HCT116 (cell line): ENCODE results near the gene RAP1GAP2. TPM values are rescaled to one million over a fixed set of nuclear protein-coding genes. Genes with fewer than 3 reads are reported as not detected.

Experiments
- ATAC-seq: fragments of 200-7000 bp; cut with Tn5 transposase; 2 replicates; pipeline ENCODE4 v1.9.1; 2020; ENCODE audit warnings: mild to moderate bottlenecking, moderate library complexity
- BruUV-seq: library from RNA; stranded (reverse); fragments of 400-500 nt; replicated peaks from 2 replicates; lab custom pipeline; 2021; lab: Mats Ljungman, UMichigan
- CTCF ChIA-PET: fragments of 300-600 bp; sonication (Branson Sonifier 250); formaldehyde crosslinking; loops from one replicate; lab custom pipeline; 2021; ENCODE audit warnings: antibody characterized with exemption; lab: Charles Lee
- POLR2A ChIA-PET: fragments of 300-600, 350-600 bp; sonication (Branson Sonifier 250); formaldehyde crosslinking; loops from one replicate; lab custom pipeline; 2021; ENCODE audit warnings: antibody characterized with exemption; lab: Charles Lee
- RAD21 ChIA-PET, 2 experiments: fragments of 300-600 bp; sonication (Branson Sonifier 250); formaldehyde crosslinking; loops; one replicate each; lab custom pipeline; 2023; ENCODE audit warnings: low total read pairs in 2 of 2; ENCODE audit not compliant: uncharacterized antibody in 2 of 2, unreplicated experiment in 2 of 2, low non-redundant PET in 1 of 2; lab: Charles Lee
- DNase-seq: peaks from one replicate; pipeline ENCODE4 v3.0.0-alpha.2; 2010; ENCODE audit warnings: low read depth, low spot score
- H2AFZ ChIP-seq: fragments of 200-600 bp; shearing (Covaris generic), sonication (generic); 2 replicates; pipeline ENCODE4 v1.6.1; 2017; ENCODE audit warnings: low read depth, mixed run types, mixed read lengths, antibody characterized with exemption, low read length; ENCODE audit not compliant: poor library complexity, severe bottlenecking
- H3K27ac ChIP-seq: 2 replicates; pipeline ENCODE4 v1.5.1; 2012; ENCODE audit warnings: low read depth, low read length
- H3K27me3 ChIP-seq: fragments of 200-600 bp; sonication (generic); 2 replicates; pipeline ENCODE4 v1.6.1; 2016; ENCODE audit warnings: mixed run types, low read length, mixed read lengths; ENCODE audit not compliant: insufficient read depth
- H3K36me3 ChIP-seq, 2 experiments: fragments of 200-500 bp in 1 of 2; fragments of 200-600 bp in 1 of 2; sonication (Bioruptor generic) in 1 of 2; sonication (generic) in 1 of 2; 2 replicates each; pipeline versions ENCODE4 v1.5.1 to v1.6.1; 2014 to 2016; ENCODE audit warnings: low read length in 2 of 2, inconsistent platforms in 1 of 2, mixed read lengths in 1 of 2, mixed run types in 1 of 2; ENCODE audit not compliant: insufficient read depth in 2 of 2, control insufficient read depth in 1 of 2
- H3K4me1 ChIP-seq, 2 experiments: fragments of 200-600 bp in 1 of 2; sonication (generic) in 1 of 2; 2 replicates each; pipeline versions ENCODE4 v1.5.1 to v1.6.1; 2012 to 2017; ENCODE audit warnings: low read length in 2 of 2, inconsistent platforms in 1 of 2, mild to moderate bottlenecking in 1 of 2, mixed read lengths in 1 of 2, mixed run types in 1 of 2, moderate library complexity in 1 of 2; ENCODE audit not compliant: insufficient read depth in 2 of 2, control insufficient read depth in 1 of 2
- H3K4me2 ChIP-seq: fragments of 200-600 bp; sonication (generic); 2 replicates; pipeline ENCODE4 v1.6.1; 2017; ENCODE audit warnings: mixed run types, low read length, mixed read lengths
- H3K4me3 ChIP-seq, 2 experiments: fragments of 200-600 bp in 1 of 2; sonication (generic) in 1 of 2; replicated peaks in 1 of 2; 2 replicates each; pipeline ENCODE4 v1.5.1; 2011 to 2016; ENCODE audit warnings: low read length in 2 of 2, control low read depth in 1 of 2, low read depth in 1 of 2, mild to moderate bottlenecking in 1 of 2, mixed read lengths in 1 of 2, mixed run types in 1 of 2
- H3K79me2 ChIP-seq: fragments of 200-600 bp; sonication (generic); 2 replicates; pipeline ENCODE4 v1.6.1; 2017; ENCODE audit warnings: mild to moderate bottlenecking, mixed run types, low read length, moderate library complexity, mixed read lengths; ENCODE audit not compliant: insufficient read depth
- H3K9ac ChIP-seq: fragments of 200-600 bp; sonication (generic); 2 replicates; pipeline ENCODE4 v1.6.1; 2016; ENCODE audit warnings: low read length, mixed read lengths
- H3K9me2 ChIP-seq: fragments of 200-600 bp; sonication (generic), shearing (Covaris generic); 2 replicates; pipeline ENCODE4 v1.6.1; 2017; ENCODE audit warnings: mixed run types, mild to moderate bottlenecking, moderate library complexity; ENCODE audit not compliant: insufficient read depth
- H3K9me3 ChIP-seq, 2 experiments: fragments of 200-500 bp in 1 of 2; fragments of 200-600 bp in 1 of 2; sonication (Bioruptor generic) in 1 of 2; sonication (generic) in 1 of 2; 2 replicates each; pipeline ENCODE4 v1.6.1; 2014 to 2017; ENCODE audit warnings: low read length in 2 of 2, mixed read lengths in 2 of 2, inconsistent platforms in 1 of 2, low read depth in 1 of 2, mild to moderate bottlenecking in 1 of 2, mixed run types in 1 of 2, moderate library complexity in 1 of 2; ENCODE audit not compliant: control insufficient read depth in 1 of 2, insufficient read depth in 1 of 2
- H4K20me1 ChIP-seq: fragments of 200-600 bp; sonication (generic), shearing (Covaris generic); 2 replicates; pipeline ENCODE4 v1.6.1; 2017; ENCODE audit warnings: mixed run types, mild to moderate bottlenecking, moderate library complexity; ENCODE audit not compliant: insufficient read depth
- EGR1 ChIP-seq: IDR thresholded peaks from 2 replicates; pipeline ENCODE4 v1.6.1; 2012; ENCODE audit warnings: low read depth
- EZH2 ChIP-seq: fragments of 200-600 bp; sonication (generic); IDR thresholded peaks from 2 replicates; pipeline ENCODE4 v1.6.1; 2017; ENCODE audit warnings: antibody characterized with exemption, mixed run types
- EZH2phosphoT487 ChIP-seq: fragments of 200-600 bp; IDR thresholded peaks from 2 replicates; pipeline ENCODE4 v1.6.1; 2018; ENCODE audit warnings: antibody characterized with exemption, borderline replicate concordance
- FOSL1 ChIP-seq: IDR thresholded peaks from 2 replicates; pipeline ENCODE4 v1.6.1; 2012; ENCODE audit warnings: low read depth
- POLR2A ChIP-seq: IDR thresholded peaks from 2 replicates; pipeline ENCODE4 v1.7.0; 2011; ENCODE audit warnings: borderline replicate concordance; ENCODE audit not compliant: insufficient read depth, insufficient read length; ENCODE audit errors: extremely low read depth
- POLR2AphosphoS5 ChIP-seq: IDR thresholded peaks from 2 replicates; pipeline ENCODE4 v1.6.1; 2011; ENCODE audit warnings: mild to moderate bottlenecking, low read depth, low read length, moderate library complexity
- RAD21 ChIP-seq: IDR thresholded peaks from 2 replicates; pipeline ENCODE4 v1.6.1; 2012; ENCODE audit warnings: low read depth, mild to moderate bottlenecking
- SRF ChIP-seq: IDR thresholded peaks from 2 replicates; pipeline ENCODE4 v1.6.1; 2012; ENCODE audit warnings: low read depth
- YY1 ChIP-seq: IDR thresholded peaks from 2 replicates; pipeline ENCODE4 v1.6.1; 2011; ENCODE audit warnings: low read length, low read depth, moderate library complexity, mild to moderate bottlenecking; ENCODE audit not compliant: insufficient replicate concordance; ENCODE audit errors: extremely low read depth
- ZFX ChIP-seq: fragments of 450-650 bp; IDR thresholded peaks from 2 replicates; pipeline ENCODE4 v1.6.1; 2017
- ZNF274 ChIP-seq: fragments of 200-500 bp; sonication (Bioruptor generic); IDR thresholded peaks from 2 replicates; pipeline ENCODE4 v1.6.1; 2014; ENCODE audit warnings: mild to moderate bottlenecking, low read depth, low read length, inconsistent platforms
- intact Hi-C: fragments of 100-400 bp; cut with micrococcal nuclease; formaldehyde crosslinking; loops from 2 replicates; pipeline ENCODE4 v1.10.0; 2022
- total RNA-seq: library from RNA; stranded (reverse); gene quantifications from one replicate; pipeline ENCODE4 v1.2.1, GENCODE V29; 2021; ENCODE audit not compliant: unreplicated experiment
- TF ChIP-seq, protein P1 (sequence below): IDR thresholded peaks from 2 replicates; pipeline ENCODE4 v1.6.1; 2011; ENCODE audit warnings: mild to moderate bottlenecking, low read length, moderate library complexity; ENCODE audit not compliant: insufficient replicate concordance; ENCODE audit errors: extremely low read depth
- TF ChIP-seq, protein P2 (sequence below): IDR thresholded peaks from 2 replicates; pipeline ENCODE4 v1.6.1; 2012
- TF ChIP-seq, protein P3 (sequence below): IDR thresholded peaks from 2 replicates; pipeline ENCODE4 v1.6.1; 2012
- TF ChIP-seq, protein P4 (sequence below), 3 experiments: fragments of 200-600 bp in 1 of 3; sonication (generic) in 1 of 3; IDR thresholded peaks in 2 of 3; conservative IDR thresholded peaks in 1 of 3; 2 replicates each; pipeline ENCODE4 v1.5.1; 2012 to 2017; ENCODE audit warnings: low read depth in 2 of 3, low read length in 2 of 3, antibody characterized with exemption in 1 of 3, borderline replicate concordance in 1 of 3, control low read depth in 1 of 3, mild to moderate bottlenecking in 1 of 3, mixed read lengths in 1 of 3, mixed run types in 1 of 3, moderate library complexity in 1 of 3; ENCODE audit not compliant: insufficient read depth in 1 of 3
- TF ChIP-seq, protein P5 (sequence below): IDR thresholded peaks from 2 replicates; pipeline ENCODE4 v1.6.1; 2012; ENCODE audit warnings: low read depth

Gene RAP1GAP2
- total RNA-seq, 1 experiment from 2014 or later = 54.6 TPM

DNA sequence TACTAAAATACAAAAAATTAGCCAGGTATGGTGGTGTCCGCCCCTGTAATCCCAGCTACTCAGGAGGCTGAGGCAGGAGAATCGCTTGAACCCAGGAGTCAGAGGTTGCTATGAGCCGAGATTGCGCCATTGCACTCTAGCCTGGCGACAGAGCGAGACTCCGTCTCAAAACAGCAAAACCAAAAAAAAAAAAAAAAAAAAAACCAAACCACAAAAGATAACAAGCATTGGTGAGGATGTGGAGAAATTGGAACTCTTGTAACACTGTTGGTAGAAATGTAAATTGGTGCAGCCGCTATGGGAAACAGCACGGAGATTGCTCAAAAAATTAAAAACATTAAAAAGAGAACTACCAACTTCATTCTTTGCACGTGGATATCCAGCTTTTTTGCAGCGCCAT, 147.7 kb downstream of the RAP1GAP2 start:
- H3K9me3 ChIP-seq = no peaks in the 10 kb centered on the region
- H3K4me2 ChIP-seq = no peak overlapping the region
- H3K9me2 ChIP-seq = no peaks in the 10 kb centered on the region
- no TSS peak for BruUV-seq
- ChIA-PET RAD21 (no interaction called here), POLR2A (no interaction called here), CTCF (no interaction called here)
- intact Hi-C loops = no loop called here
- no peak overlapping the region for H3K9ac ChIP-seq
- DNase-seq (no peak), ATAC-seq (no peak)
- TF ChIP-seq FOSL1 (no peak), POLR2A (no peak), RAD21 (no peak), EZH2 (no peak), EGR1 (no peak), ZNF274 (no peak), ZFX (no peak), SRF (no peak), POLR2AphosphoS5 (no peak), EZH2phosphoT487 (no peak), YY1 (no peak)
- TF ChIP-seq, protein P1, sequence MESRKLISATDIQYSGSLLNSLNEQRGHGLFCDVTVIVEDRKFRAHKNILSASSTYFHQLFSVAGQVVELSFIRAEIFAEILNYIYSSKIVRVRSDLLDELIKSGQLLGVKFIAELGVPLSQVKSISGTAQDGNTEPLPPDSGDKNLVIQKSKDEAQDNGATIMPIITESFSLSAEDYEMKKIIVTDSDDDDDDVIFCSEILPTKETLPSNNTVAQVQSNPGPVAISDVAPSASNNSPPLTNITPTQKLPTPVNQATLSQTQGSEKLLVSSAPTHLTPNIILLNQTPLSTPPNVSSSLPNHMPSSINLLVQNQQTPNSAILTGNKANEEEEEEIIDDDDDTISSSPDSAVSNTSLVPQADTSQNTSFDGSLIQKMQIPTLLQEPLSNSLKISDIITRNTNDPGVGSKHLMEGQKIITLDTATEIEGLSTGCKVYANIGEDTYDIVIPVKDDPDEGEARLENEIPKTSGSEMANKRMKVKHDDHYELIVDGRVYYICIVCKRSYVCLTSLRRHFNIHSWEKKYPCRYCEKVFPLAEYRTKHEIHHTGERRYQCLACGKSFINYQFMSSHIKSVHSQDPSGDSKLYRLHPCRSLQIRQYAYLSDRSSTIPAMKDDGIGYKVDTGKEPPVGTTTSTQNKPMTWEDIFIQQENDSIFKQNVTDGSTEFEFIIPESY = no peak
- TF ChIP-seq, protein P2, sequence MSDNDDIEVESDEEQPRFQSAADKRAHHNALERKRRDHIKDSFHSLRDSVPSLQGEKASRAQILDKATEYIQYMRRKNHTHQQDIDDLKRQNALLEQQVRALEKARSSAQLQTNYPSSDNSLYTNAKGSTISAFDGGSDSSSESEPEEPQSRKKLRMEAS = no peak
- TF ChIP-seq, protein P3, sequence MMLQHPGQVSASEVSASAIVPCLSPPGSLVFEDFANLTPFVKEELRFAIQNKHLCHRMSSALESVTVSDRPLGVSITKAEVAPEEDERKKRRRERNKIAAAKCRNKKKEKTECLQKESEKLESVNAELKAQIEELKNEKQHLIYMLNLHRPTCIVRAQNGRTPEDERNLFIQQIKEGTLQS = no peak
- TF ChIP-seq, protein P4, sequence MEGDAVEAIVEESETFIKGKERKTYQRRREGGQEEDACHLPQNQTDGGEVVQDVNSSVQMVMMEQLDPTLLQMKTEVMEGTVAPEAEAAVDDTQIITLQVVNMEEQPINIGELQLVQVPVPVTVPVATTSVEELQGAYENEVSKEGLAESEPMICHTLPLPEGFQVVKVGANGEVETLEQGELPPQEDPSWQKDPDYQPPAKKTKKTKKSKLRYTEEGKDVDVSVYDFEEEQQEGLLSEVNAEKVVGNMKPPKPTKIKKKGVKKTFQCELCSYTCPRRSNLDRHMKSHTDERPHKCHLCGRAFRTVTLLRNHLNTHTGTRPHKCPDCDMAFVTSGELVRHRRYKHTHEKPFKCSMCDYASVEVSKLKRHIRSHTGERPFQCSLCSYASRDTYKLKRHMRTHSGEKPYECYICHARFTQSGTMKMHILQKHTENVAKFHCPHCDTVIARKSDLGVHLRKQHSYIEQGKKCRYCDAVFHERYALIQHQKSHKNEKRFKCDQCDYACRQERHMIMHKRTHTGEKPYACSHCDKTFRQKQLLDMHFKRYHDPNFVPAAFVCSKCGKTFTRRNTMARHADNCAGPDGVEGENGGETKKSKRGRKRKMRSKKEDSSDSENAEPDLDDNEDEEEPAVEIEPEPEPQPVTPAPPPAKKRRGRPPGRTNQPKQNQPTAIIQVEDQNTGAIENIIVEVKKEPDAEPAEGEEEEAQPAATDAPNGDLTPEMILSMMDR (IDR thresholded peaks at IDR 0.05 in 2 of 3, conservative IDR thresholded peaks at IDR 0.05 in 1 of 3; ENCODE audit: borderline replicate concordance in 1 of 3, insufficient read depth in 1 of 3, low read depth in 2 of 3, low read length in 2 of 3) = no peak
- TF ChIP-seq, protein P5, sequence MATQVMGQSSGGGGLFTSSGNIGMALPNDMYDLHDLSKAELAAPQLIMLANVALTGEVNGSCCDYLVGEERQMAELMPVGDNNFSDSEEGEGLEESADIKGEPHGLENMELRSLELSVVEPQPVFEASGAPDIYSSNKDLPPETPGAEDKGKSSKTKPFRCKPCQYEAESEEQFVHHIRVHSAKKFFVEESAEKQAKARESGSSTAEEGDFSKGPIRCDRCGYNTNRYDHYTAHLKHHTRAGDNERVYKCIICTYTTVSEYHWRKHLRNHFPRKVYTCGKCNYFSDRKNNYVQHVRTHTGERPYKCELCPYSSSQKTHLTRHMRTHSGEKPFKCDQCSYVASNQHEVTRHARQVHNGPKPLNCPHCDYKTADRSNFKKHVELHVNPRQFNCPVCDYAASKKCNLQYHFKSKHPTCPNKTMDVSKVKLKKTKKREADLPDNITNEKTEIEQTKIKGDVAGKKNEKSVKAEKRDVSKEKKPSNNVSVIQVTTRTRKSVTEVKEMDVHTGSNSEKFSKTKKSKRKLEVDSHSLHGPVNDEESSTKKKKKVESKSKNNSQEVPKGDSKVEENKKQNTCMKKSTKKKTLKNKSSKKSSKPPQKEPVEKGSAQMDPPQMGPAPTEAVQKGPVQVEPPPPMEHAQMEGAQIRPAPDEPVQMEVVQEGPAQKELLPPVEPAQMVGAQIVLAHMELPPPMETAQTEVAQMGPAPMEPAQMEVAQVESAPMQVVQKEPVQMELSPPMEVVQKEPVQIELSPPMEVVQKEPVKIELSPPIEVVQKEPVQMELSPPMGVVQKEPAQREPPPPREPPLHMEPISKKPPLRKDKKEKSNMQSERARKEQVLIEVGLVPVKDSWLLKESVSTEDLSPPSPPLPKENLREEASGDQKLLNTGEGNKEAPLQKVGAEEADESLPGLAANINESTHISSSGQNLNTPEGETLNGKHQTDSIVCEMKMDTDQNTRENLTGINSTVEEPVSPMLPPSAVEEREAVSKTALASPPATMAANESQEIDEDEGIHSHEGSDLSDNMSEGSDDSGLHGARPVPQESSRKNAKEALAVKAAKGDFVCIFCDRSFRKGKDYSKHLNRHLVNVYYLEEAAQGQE = no peak
- peaks cover 0 to 2% of the 10 kb centered on the region in 2 experiments; a peak in 2 of 4 replicates for H3K4me1 ChIP-seq
- H4K20me1 ChIP-seq = no peaks in the 10 kb centered on the region
- no peak overlapping the region for H2AFZ ChIP-seq
- H3K27me3 ChIP-seq = no peaks in the 10 kb centered on the region
- no peak overlapping the region for H3K4me3 ChIP-seq
- H3K27ac ChIP-seq = no peak overlapping the region
- H3K79me2 ChIP-seq = no peaks in the 10 kb centered on the region
- no peaks in the 10 kb centered on the region for H3K36me3 ChIP-seq
